Astrocyte of the hippocampus (primary cell): ENCODE measurements around the gene SFTPD.
"Not testable (repeated sequence)": the region's sequence is repeated elsewhere in the genome, so short reads cannot be mapped to it uniquely, and the experiment has no call there.

Experiments used
- DNase-seq: peaks from one replicate; pipeline ENCODE4 v3.0.0; 2011; ENCODE audit warnings: low read depth, low spot score

The SFTPD gene

DNA sequence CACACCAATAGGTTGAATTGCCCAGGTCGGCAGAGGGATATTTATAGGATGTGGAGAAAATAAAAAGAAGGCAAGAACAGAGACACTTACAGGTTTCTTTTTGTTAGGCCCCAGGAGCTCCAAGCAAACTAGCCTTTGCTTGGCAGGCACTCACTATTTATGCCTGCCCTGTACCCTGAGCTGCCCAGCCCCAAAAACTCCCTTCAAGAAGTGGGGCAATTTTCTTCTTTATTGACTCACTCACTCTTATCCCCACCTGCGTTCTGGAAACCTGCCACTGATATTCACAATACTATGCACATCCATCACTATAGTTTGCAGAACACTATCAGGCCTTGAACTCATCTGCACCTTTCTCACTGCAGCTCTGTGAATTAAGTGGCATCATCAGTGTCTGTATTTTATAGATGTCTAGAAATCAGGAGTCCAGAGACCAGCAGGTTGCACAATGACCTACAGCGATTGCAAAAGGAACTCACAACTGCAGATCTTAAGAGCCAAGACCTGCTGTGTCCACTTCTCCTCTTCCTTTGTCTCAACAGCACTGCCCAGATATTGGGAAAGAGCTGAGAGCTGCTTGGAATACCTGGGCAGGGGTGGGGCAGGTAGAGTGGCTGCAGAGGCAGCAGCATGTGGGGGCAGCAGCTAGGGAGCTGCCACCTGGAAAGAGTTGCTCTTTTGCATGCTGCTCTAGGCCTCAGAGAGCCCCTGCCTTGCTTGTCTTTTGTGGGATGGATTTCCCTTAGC, at the start of gene SFTPD:
TSS of gene SFTPD (minus strand) at position 130 of the 747 bp plus-strand sequence. CDS start 2,446 bp downstream, outside the sequence.
- DNase-seq = no peak

DNA sequence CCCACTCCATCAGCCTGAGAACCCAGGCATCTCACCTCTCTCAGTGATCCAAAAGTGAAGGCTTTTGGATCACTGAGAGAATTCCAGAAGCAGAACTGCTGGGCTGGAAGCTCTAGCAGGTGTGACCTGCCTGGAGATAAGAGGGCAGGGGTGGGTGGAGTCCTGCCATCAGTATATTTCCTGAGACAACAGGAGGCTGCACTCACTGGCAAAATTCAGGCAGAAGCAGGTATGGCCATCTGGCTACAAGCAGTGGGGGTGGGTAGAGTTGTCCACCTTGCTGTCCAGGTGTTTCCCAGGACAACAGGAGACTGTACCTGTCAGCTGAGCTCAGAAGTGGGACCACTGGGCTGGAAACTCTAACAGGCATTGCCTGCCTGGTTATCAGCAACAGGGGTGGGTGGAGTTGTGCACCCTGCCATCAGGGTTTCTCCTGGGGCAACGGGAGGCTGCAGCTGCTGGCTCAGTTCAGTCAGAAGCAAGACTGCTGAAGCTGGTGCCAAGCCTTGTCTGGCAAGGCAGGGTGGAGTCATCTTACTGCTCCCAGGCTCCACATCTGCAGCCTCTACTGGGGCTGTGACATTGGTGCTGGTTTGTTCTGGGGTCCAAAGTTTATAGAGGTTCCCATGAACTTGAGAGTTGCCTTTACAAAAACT, 47.2 kb upstream of the SFTPD start:
- DNase-seq = no peak

- DNase-seq = no peak
Observed at GRCh38 chr10:79994556-79994955, 45.7 kb upstream of the SFTPD start.

- DNase-seq = not testable (repeated sequence)
Observed at GRCh38 chr10:79988199-79988598, 39.3 kb upstream of the SFTPD start.

DNA sequence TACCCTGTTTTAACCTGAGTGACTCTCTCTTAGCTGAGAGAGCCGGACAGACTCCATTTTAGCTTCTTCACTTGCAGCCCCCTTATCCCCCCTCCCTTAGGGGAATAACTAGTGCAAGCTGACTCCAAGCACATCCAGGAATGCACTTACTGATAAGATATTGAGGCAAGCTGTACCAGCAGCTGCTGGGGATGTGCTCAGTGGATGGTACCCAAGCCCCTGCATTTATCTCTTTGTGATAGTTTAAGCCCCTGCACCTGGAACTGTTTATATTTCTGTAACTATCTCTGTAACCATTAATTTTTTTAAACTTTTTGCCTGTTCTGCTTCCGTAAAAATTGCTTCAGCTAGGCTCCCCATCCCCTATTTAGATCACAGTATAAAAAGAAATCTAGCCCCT, 37.8 kb upstream of the SFTPD start:
- DNase-seq = not testable (repeated sequence)

DNA sequence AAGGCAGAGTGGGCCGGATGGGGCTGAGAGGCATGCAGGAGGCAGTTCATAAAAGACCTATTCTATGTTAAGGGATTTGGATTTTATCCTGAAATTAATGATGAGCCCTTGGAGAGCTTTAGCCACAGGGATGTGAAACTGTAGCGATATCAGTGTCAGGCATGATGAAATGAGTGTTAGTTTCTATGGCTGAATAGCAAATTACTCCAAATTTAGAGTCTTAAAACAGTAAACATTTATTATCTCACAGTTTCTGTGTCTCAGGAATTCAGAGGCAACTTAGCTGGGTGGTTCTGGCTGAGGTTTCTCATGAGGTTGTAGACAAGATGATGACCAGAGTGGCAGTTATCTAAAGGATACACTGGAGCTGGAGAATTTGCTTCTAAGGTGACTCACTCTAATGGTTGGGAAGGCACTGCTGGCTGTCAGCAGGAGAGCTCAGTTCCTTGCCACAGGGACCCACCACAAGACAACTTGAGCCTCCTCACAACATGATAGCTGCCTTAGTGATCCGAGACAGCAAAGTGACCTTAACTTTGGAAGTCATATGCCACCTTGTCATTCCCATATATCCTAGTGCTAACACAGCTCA, 36.7 kb upstream of the SFTPD start:
- DNase-seq = no peak

DNA sequence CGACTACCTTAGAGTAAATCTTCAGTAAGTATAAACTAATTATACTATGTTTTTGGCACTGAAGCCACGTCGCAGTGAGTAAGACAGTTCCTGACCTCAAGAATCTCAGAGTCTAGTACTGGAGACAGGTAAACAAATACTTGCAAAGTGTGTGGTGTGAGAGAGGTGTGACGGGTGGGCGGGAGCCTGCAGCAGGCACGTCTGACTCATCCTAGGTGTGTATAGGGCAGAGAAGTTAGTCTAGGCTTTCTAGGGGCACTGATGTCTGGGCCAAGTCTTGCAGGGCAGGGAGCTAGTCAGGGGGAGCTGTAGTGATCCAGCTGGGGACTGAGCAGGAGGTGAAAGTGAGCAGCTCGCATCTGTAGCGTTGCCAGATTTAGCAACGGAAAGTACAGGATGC, 35.9 kb upstream of the SFTPD start:
- no peak for DNase-seq

DNA sequence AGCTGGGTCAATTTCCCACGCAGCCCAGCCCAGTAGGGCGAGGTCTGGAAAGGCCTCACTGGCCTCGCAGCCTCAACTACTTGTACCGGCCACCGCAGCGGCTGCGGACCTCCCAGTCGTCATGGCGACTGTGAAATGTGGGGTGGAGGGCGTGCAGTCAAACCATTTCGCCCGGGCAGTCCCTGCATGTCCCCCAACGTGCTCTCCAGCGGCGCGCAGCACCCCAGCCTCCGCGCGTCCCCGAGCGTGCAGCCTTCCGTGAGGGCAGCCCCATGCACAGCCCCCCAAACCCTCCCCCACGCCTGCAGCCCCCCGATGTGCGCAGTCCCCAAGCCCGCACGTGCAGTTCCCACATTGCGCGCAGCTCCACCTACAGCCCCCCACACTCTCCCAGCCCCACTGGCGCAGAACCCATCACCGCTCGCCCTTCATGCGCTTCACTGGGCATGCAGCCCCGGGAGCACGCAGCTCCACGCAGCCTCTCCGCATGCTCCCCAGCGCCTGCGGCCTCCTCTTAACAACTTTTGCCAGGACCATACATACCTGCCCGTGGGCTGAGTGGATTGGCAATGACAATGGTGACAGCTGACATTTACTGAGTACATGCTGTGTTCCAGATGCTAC, 34.5 kb upstream of the SFTPD start:
- DNase-seq = no peak

GRCh38 chr10:79982861-79983260, 34.0 kb upstream of the SFTPD start:
- no peak for DNase-seq

GRCh38 chr10:79982362-79982800, 33.5 kb upstream of the SFTPD start:
- DNase-seq = no peak

GRCh38 chr10:79981450-79982361, 32.8 kb upstream of the SFTPD start:
- DNase-seq = peak; percentile 82

DNA sequence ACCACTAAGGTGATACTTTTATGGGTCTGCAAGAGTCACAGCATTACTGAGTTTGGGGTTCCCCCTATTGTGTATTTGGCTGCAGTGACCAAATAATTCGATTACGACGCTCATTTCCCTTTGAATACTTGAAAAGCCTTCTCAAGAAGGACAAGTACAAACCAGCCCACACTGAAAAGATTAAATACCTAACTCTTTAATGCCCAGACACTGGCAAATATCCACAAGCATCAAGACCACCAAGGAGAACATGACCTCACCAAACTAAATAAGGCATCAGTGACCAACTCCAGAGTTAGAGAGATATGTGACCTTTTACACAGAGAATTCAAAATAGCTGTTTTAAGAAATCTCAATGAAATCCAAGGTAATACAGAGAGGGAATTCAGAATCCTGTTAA, 31.8 kb upstream of the SFTPD start:
- no peak for DNase-seq

GRCh38 chr10:79979976-79980687, 31.2 kb upstream of the SFTPD start:
- DNase-seq = no peak

DNA sequence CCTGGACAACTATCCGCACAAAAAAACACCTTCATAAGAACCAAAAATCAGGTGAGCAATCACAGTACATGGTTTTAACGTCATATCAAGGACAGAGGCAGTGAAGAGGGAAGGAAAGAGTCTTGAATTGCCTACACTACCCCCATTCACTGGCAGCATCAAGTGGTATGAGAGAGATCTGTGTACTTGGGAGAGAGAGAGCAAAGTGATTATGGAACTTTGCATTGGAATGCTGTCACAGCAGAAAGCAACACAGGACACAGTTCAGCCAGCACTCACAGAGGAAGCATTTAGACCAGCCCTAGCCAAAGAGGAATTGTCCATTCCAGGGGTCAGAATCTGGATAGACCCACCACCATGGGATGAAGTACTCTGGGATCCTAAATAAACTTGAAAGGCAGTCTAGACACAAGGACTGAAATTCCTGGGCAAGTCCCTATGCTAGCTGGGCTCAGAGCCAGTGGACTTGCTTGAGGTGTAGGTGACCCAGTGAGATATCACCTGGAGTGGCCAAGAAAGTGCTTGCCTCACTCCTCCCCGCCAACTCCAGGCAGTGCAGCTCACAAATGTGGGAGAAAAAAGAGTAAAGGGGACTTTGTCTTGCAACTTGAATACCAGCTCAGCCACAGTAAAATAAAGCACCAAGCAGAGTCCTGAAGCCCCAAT, 30.5 kb upstream of the SFTPD start:
- no peak for DNase-seq

DNA sequence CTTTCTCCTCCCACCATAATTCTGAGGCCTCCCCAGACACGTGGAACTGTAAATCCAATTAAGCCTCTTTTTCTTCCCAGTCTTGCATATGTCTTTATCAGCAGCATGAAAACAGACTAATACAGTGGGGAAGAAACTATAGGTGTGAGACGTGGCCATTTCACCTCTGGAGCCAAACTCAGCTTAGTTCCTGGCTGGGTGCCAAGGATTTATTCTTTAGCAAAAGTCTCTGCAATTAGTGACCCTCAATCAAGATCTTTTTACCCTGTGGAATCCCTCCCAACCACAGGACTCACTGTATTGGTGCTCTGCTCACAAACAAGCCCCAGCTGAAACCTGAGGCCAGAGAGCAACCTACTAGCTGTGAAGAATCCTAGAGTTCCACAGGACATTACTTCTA, 28.1 kb upstream of the SFTPD start:
- no peak for DNase-seq

DNA sequence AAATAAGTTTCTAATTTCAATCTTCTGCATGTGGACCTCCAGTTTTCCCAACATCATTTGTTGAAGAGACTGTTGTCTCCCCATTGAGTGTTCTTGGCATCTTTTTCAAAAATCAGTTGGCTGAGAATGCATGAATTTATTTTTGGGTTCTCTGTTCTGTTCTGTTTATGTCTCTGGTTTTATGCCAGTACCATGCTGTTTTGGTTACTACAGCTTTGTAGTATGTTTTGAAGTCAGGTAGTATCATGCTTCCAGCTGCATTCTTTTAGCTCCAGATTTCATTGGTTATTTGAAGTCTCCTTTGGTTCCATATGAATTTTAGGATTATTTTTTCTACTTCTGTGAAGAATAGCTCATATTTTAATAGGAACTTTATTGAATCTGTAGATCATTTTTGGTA, 21.2 kb upstream of the SFTPD start:
- no peak for DNase-seq

- DNase-seq = no peak
Observed at GRCh38 chr10:79947787-79948424, 999 bp downstream of the SFTPD start.

DNA sequence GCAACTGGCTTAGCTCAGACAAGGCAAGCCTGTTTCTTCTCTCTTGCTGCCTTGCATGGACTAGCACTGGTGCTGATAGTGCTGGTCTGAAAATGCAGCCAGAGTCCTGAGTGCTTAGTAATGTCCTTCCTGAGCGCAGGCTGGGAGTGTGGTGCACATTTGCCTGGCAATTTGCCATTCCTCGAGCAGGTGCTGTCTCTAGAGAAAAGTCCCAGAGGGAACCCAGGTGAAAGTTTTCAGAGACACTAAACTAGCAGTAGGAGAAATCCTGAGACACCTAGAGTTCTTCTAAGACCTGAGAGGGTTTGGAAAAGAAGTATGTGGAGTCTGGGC, 1.9 kb downstream of the SFTPD start:
- DNase-seq = no peak

GRCh38 chr10:79946271-79947082, 2.4 kb downstream of the SFTPD start:
- DNase-seq = no peak
